Measurements from ENCODE around the gene GATD1.
A peak's percentile ranks its signal among the peaks of the same experiment; 100 is the strongest.

The GATD1 gene

DNA sequence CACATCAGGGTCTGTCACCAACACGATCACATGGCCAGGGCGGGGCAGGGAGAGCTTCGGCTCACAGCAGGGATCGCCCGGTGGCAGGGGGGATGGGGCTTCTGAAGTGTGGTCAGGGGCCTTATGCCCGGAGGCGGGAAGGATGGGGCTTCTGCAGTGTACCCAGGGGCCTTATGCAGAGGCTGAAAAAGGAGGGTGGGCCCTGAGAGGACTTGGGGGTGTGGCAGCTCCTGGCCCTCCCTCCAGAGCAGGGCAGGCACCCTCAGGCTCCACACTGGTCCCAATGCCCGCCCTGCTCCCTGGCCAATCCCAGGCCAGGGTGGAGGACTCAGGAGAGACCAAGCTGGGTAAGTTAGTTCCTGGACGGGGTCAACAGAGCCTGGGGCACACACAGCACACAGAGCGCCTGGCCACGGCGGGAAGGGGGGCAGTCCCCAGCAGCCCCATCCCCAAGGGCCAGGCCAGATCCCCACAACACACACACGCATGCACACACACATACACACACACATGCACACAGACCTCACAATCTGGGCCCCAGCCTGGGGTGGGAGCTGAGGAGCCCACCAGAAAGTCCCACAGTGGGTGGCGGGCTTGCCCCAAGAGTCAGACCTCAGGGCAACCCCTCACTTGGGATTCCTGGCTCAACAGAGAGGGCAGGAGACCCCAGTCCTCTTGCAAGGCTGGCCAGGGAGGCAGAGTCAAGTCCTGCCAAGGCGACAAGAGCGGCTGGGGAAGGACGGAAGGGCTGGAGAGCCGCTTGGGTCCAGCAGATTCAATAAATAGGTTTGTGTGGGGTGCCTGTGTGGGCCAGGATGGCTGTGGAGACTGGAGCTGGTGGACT, 13.7 kb upstream of the GATD1 start:
- no peak overlapping the region for H3K4me3 ChIP-seq (ENCODE audit: low read depth, low read length)
- no peaks in the 10 kb centered on the region for H3K27me3 ChIP-seq (replicated peaks)
- H3K36me3 ChIP-seq (replicated peaks) = peaks cover 17% of the 10 kb centered on the region
- in situ Hi-C loops (cut with HindIII; ENCODE audit: low pct_ligation_motif_present, low sequenced_read_pairs) = no loop called here
- DNase-seq = no peak
- H3K27ac ChIP-seq = no peak overlapping the region
- no peak for TF ChIP-seq CTCF (IDR thresholded peaks at IDR 0.05; ENCODE audit: low read depth, low read length, missing control alignments)

- Histone ChIP-seq H3K4me3 (ENCODE audit: low read depth, low read length) (peak within 1 kb of the TSS; percentile 9), H3K27ac (no peak within 1 kb of the TSS), H3K27me3 (replicated peaks) (no peaks in the 10 kb centered on the region), H3K36me3 (replicated peaks) (peaks cover 17% of the 10 kb centered on the region)
- no peak for DNase-seq
- in situ Hi-C loops (cut with HindIII; ENCODE audit: low pct_ligation_motif_present, low sequenced_read_pairs) = no loop called here
- no peak for TF ChIP-seq CTCF (IDR thresholded peaks at IDR 0.05; ENCODE audit: low read depth, low read length, missing control alignments)
These were observed 12.7 kb upstream of the GATD1 start, which contains the start of gene CEND1 for GRCh38 chr11:789943-790342. Gene CEND1 (minus strand): TSS chr11:790090. CDS start chr11:788576, 1,514 bp downstream.

- H3K27me3 ChIP-seq (replicated peaks) = no peaks in the 10 kb centered on the region
- in situ Hi-C loops (cut with HindIII; ENCODE audit: low pct_ligation_motif_present, low sequenced_read_pairs) = no loop called here
- H3K36me3 ChIP-seq (replicated peaks) = peaks cover 14% of the 10 kb centered on the region
- H3K4me3 ChIP-seq (ENCODE audit: low read depth, low read length) = peak overlapping the region; percentile 9
- H3K27ac ChIP-seq = no peak overlapping the region
- no peak for TF ChIP-seq CTCF (IDR thresholded peaks at IDR 0.05; ENCODE audit: low read depth, low read length, missing control alignments)
- DNase-seq = no peak
These were observed 12.0 kb upstream of the GATD1 start for GRCh38 chr11:788953-789940.

DNA sequence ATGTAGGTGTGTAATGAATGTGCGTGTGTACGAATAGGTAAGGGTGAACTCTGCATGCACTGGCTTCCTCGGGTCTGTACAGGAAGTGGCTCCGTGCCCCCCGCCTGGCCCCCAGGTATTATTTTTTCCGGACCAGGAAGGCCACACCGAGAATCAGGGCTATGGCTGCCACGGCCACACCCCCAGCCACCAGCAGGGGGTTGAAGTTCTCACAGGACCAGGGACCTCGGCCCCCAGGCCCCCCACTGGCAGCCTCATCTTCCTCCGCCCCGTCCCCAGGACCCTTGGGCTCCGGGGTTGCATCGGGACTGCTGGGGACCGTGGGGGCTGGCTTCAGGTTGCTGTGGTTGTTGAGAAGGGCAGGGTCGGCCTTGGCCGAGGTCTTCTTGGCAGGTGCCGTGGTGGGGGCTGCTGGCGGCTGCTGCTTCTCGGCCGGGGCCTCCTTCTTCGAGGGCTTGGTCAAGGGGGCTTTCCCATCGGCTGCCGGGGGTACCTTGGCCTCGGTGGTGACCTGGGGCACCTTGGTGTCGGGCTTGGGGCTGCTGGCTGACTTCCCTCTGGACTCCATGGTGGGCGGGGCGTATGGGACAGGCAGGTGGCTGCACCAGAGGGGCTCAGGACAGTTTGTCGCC, 10.8 kb upstream of the GATD1 start:
- H3K27ac ChIP-seq = no peak overlapping the region
- in situ Hi-C loops (cut with HindIII; ENCODE audit: low pct_ligation_motif_present, low sequenced_read_pairs) = no loop called here
- peak; percentile 32 for TF ChIP-seq CTCF (IDR thresholded peaks at IDR 0.05; ENCODE audit: low read depth, low read length, missing control alignments)

DNA sequence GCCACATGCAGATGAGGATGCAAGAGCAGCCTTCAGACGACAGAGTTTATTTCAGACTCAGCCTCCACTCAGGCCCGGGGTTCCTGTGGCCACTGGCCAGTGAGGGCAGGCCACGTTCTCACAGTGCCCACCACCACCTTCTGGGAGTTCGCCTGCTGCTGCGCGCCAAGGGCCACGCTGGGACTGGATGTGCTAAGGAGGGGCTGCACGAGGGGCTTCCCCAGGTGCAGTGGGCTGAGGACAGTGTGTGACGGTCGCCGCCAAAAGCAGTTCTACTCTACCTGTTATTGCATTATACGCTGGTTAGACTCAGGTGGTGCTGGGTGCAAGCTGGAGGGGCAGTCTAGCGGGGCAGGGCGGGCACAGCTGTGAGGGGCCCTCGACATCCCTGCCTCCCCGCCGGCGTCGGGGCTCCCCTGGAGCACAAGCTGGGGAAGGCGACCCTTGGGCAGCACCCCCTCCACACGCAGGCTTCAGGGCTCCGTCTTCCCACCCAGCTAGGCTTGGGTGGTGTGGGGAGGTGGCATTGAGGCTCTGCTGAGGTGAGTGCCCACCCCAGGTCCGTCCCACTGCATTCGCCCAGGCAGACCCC, 9.9 kb upstream of the GATD1 start:
- in situ Hi-C loops (cut with HindIII; ENCODE audit: low pct_ligation_motif_present, low sequenced_read_pairs) = no loop called here
- no peak for TF ChIP-seq CTCF (IDR thresholded peaks at IDR 0.05; ENCODE audit: low read depth, low read length, missing control alignments)
- DNase-seq = no peak
- peaks cover 6% of the 10 kb centered on the region for H3K36me3 ChIP-seq (replicated peaks)
- H3K4me3 ChIP-seq (ENCODE audit: low read depth, low read length) = no peak overlapping the region
- no peaks in the 10 kb centered on the region for H3K27me3 ChIP-seq (replicated peaks)
- no peak overlapping the region for H3K27ac ChIP-seq

More for the DNA sequence above, 10.8 kb upstream of the GATD1 start:
- Histone ChIP-seq H3K36me3 (replicated peaks) (peaks cover 10% of the 10 kb centered on the region), H3K27me3 (replicated peaks) (no peaks in the 10 kb centered on the region), H3K4me3 (ENCODE audit: low read depth, low read length) (no peak overlapping the region)
- no peak for DNase-seq

All from brain microvascular endothelial cell (primary cell).